Stimulated activated naive CD8-positive, alpha-beta T cell treated with anti-CD3 and anti-CD28 coated beads, Interleukin-15, Interleukin-2, amounts not matched to agents 100 ng/mL and 50 ng/mL, for 24 hours (primary cell): ENCODE data around the gene NUP210L.

ENCODE experiments used
- H3K27ac Mint-ChIP-seq: one replicate; pipeline ENCODE4 v1.8.0; 2021; ENCODE audit warnings: mild to moderate bottlenecking, mixed read lengths
- H3K27me3 Mint-ChIP-seq: one replicate; pipeline ENCODE4 v1.8.0; 2021; ENCODE audit warnings: mixed read lengths
- H3K36me3 Mint-ChIP-seq: one replicate; pipeline ENCODE4 v1.8.0; 2021; ENCODE audit warnings: low read depth, mixed read lengths
- H3K4me1 Mint-ChIP-seq: one replicate; pipeline ENCODE4 v1.8.0; 2021; ENCODE audit warnings: low read depth, mixed read lengths
- H3K4me3 Mint-ChIP-seq: one replicate; pipeline ENCODE4 v1.8.0; 2021; ENCODE audit warnings: mild to moderate bottlenecking, mixed read lengths
- H3K9me3 Mint-ChIP-seq: one replicate; pipeline ENCODE4 v1.8.0; 2021; ENCODE audit warnings: mixed read lengths

Gene NUP210L

GRCh38 chr1:153945795-153946621 lies 208.9 kb downstream of the NUP210L start:
- H3K9me3 Mint-ChIP-seq, result no peaks in the 10 kb centered on the region
- H3K27ac Mint-ChIP-seq, result peak overlapping the region; percentile 83
- H3K4me3 Mint-ChIP-seq, result peak overlapping the region; percentile 93
- peaks cover 47% of the 10 kb centered on the region for H3K36me3 Mint-ChIP-seq
- no peaks in the 10 kb centered on the region for H3K27me3 Mint-ChIP-seq
- H3K4me1 Mint-ChIP-seq, result peaks cover 26% of the 10 kb centered on the region

- Mint-ChIP-seq H3K4me3 (peak overlapping the region; percentile 93), H3K9me3 (no peaks in the 10 kb centered on the region), H3K36me3 (peaks cover 45% of the 10 kb centered on the region), H3K4me1 (peaks cover 30% of the 10 kb centered on the region), H3K27ac (peak overlapping the region; percentile 83), H3K27me3 (no peaks in the 10 kb centered on the region)
Measured at GRCh38 chr1:153945131-153945794, 209.6 kb downstream of the NUP210L start.

GRCh38 chr1:153944827-153945117 lies 210.1 kb downstream of the NUP210L start:
- Mint-ChIP-seq H3K4me1 (peaks cover 31% of the 10 kb centered on the region), H3K36me3 (peaks cover 46% of the 10 kb centered on the region), H3K9me3 (no peaks in the 10 kb centered on the region), H3K4me3 (peak overlapping the region; percentile 93), H3K27ac (peak overlapping the region; percentile 83), H3K27me3 (no peaks in the 10 kb centered on the region)

- Mint-ChIP-seq H3K4me1 (peaks cover 31% of the 10 kb centered on the region), H3K27ac (peak overlapping the region; percentile 83), H3K36me3 (peaks cover 49% of the 10 kb centered on the region)
Measured at GRCh38 chr1:153944005-153944826, 210.7 kb downstream of the NUP210L start.

DNA sequence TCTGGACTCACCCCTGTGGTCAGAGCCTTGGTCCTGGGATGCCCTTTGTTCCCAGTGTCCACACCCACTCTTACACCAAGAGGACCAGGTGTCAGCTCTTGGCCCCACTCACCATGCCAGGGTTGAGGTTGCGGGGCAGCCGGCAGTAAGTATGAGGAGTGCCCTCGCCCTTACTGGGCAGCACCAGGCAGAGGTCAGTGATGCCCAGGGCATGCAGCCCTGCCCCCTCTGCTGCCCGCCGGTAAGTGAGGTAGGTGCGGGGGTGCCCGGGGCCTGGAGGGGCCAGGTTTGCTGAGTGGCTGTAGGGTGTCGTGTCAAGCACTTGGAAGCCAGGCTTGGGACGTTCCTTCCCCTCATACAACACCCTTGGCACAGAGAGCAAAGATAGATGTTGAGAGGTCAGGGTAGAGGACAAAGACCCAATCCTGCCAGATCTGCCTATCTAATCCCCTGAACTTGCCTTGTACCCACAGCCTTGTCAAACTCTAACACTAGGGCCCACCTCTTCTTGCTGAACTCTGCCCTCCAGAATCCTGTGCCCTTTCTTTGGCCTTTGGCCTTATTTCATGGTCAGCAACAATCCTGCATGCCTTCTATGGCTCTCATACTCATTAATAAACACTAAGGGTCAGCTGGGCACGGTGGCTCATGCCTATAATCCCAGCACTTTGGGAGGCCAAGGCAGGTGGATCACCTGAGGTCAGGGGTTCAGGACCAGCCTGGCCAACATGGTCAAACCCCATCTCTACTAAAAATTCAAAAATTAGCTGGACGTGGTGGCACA lies 211.9 kb downstream of the NUP210L start:
- H3K27me3 Mint-ChIP-seq, result no peaks in the 10 kb centered on the region
- H3K36me3 Mint-ChIP-seq, result peaks cover 51% of the 10 kb centered on the region
- H3K9me3 Mint-ChIP-seq, result no peaks in the 10 kb centered on the region
- H3K4me3 Mint-ChIP-seq, result no peak overlapping the region
- no peak overlapping the region for H3K27ac Mint-ChIP-seq
- peaks cover 31% of the 10 kb centered on the region for H3K4me1 Mint-ChIP-seq

More at GRCh38 chr1:153944005-153944826, 210.7 kb downstream of the NUP210L start:
- H3K4me3 Mint-ChIP-seq, result peak overlapping the region; percentile 93
- no peaks in the 10 kb centered on the region for H3K27me3 Mint-ChIP-seq
- H3K9me3 Mint-ChIP-seq, result no peaks in the 10 kb centered on the region
